ENCODE results near the gene TMCC3. TPM values are rescaled to one million over a fixed set of nuclear protein-coding genes. Genes with fewer than 3 reads are reported as not detected.

TMCC3 gene
- total RNA-seq, 3 donors from 2014 or later (not counting 1 experiment from before 2014, with no cell fraction given) = 20.1 to 29.3 (median 21.6) TPM

DNA sequence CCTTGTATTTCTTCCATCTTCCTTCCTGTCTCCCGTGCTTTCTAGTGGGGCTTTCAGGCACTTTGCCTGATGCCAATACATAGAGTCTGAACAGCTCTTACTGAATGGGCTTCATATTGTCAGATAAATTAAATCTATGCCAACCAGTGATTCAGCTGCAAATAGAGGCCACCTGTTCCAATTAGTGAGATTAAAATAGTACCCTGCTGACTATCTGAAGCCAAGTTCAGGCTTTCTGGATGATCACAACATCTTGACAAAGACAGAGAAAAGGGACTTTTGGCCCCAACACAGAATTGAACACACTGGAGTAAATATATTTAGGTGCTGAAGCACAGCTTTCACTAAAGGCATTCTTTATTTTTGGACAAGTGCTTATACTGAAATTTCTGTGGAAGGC lies 11.8 kb downstream of the TMCC3 start:
- Histone ChIP-seq H3K4me3 (ENCODE audit: low read length) (no peak overlapping the region), H3K36me3 (ENCODE audit: control insufficient read depth, insufficient read depth, low read length) (no peaks in the 10 kb centered on the region), H3K27me3 (ENCODE audit: control insufficient read depth, insufficient read depth, low read length) (no peaks in the 10 kb centered on the region), H3K9me3 (ENCODE audit: control insufficient read depth, insufficient read depth, low read length) (no peaks in the 10 kb centered on the region), H3K27ac (ENCODE audit: low read length) (no peak overlapping the region), H3K4me1 (ENCODE audit: control insufficient read depth, insufficient read depth, low read length) (peaks cover 14% of the 10 kb centered on the region)
- Mint-ChIP-seq H3K27ac (no peak overlapping the region), H3K27me3 (ENCODE audit: low read depth in 2 of 2) (no peaks in the 10 kb centered on the region), H3K36me3 (no peaks in the 10 kb centered on the region), H3K4me1 (peaks cover 38 to 42% of the 10 kb centered on the region in 2 donors), H3K4me3 (no peak overlapping the region), H3K9me3 (no peaks in the 10 kb centered on the region)
- ATAC-seq (no peak), DNase-seq (no peak)
- no peak for TF ChIP-seq CTCF (IDR thresholded peaks at IDR 0.05)
- intact Hi-C loops (cut with micrococcal nuclease) = no loop called here
- WGBS (ENCODE audit: insufficient coverage) = 100% methylated on average over 1 of the region's 1 CpG

DNA sequence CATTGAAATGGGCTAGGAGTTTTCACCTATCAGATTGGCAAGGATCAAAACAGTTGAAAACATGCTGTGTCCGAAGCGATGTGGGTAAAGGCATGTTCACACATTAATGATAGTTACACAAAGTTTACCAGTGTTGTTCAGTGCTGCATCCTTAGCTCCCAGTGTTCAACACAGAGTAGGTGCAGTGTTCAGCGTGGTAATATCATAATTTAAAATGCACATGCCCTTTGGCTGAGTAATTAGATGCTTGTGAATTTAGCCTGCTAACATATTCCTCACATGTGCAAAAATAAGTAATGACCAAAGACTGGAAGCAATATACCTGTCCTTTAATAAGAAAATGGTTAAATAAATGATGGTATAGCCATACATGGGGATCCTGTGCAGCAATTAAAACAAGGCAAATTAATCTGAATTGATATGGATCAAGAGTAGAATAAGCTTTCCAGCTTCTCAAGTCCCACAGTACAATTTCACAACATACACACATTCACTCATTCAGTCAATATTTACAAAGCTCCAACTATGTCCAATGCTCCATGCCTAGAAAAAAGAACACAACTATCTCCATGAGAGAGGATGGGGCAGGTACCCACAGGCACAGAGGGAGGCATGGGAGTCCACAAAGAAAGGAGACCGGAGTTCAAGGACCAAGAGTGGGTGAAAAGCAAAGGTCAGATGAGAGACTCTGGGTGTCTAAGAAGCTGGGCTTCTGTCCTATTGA lies 12.8 kb downstream of the TMCC3 start:
- H3K27me3 Mint-ChIP-seq (ENCODE audit: low read depth in 2 of 2) = no peaks in the 10 kb centered on the region

DNA sequence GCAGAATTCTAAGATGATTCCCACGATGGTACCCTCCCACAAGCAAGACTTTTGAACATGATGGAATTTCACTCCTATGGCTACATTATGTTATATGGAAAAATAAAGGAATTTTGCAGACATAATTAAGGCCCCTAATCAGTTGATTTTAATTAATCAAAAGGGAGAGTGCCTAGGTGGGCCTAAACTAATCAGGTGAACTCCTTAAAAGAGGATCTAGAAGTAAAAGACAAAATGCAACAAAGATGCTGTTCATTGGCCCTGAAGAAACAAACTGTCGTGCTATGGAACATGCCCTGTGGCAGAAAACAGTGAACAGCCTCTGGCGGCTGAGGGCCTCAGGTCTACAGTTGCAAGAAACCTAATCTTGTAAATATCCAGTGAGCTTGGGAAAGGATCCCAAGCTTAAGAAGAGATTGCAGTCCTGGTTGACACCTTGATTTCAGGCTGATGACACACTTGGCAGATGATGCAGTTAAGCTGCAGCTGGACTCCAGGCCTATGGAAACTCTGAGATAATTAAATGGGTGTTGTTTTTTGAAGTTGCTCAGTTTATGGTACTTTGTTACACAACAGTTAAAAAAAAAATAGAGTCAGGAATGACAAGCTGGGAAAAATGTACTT lies 13.8 kb downstream of the TMCC3 start:
- H3K4me1 Mint-ChIP-seq = peaks cover 38 to 42% of the 10 kb centered on the region in 2 donors

More for the DNA sequence above, 12.8 kb downstream of the TMCC3 start:
- TF ChIP-seq CTCF (IDR thresholded peaks at IDR 0.05) = no peak
- Histone ChIP-seq H3K9me3 (ENCODE audit: control insufficient read depth, insufficient read depth, low read length) (no peaks in the 10 kb centered on the region), H3K36me3 (ENCODE audit: control insufficient read depth, insufficient read depth, low read length) (no peaks in the 10 kb centered on the region), H3K4me1 (ENCODE audit: control insufficient read depth, insufficient read depth, low read length) (peaks cover 6% of the 10 kb centered on the region), H3K27ac (ENCODE audit: low read length) (no peak overlapping the region), H3K4me3 (ENCODE audit: low read length) (no peak overlapping the region), H3K27me3 (ENCODE audit: control insufficient read depth, insufficient read depth, low read length) (no peaks in the 10 kb centered on the region)
- intact Hi-C loops (cut with micrococcal nuclease) = no loop called here
- no peak for ATAC-seq
- 100% methylated on average over 3 of the region's 4 CpGs for WGBS (ENCODE audit: insufficient coverage)
- Mint-ChIP-seq H3K9me3 (no peaks in the 10 kb centered on the region), H3K4me1 (peaks cover 32 to 37% of the 10 kb centered on the region in 2 donors), H3K27ac (no peak overlapping the region), H3K4me3 (no peak overlapping the region), H3K36me3 (no peaks in the 10 kb centered on the region)
- no peak for DNase-seq

More for the DNA sequence above, 13.8 kb downstream of the TMCC3 start:
- Mint-ChIP-seq H3K36me3 (no peaks in the 10 kb centered on the region), H3K9me3 (no peaks in the 10 kb centered on the region), H3K27me3 (ENCODE audit: low read depth in 2 of 2) (no peaks in the 10 kb centered on the region), H3K27ac (peak overlapping the region in 1 of 2 donors; percentile 16), H3K4me3 (no peak overlapping the region)
- H3K4me1 ChIP-seq (ENCODE audit: control insufficient read depth, insufficient read depth, low read length) = peaks cover 6% of the 10 kb centered on the region
- ATAC-seq (no peak), DNase-seq (no peak)
- intact Hi-C loops (cut with micrococcal nuclease) = no loop called here
- no peak for TF ChIP-seq CTCF (IDR thresholded peaks at IDR 0.05)
- H3K36me3 ChIP-seq (ENCODE audit: control insufficient read depth, insufficient read depth, low read length) = no peaks in the 10 kb centered on the region
- H3K27me3 ChIP-seq (ENCODE audit: control insufficient read depth, insufficient read depth, low read length) = no peaks in the 10 kb centered on the region
- H3K27ac ChIP-seq (ENCODE audit: low read length) = no peak overlapping the region
- no peaks in the 10 kb centered on the region for H3K9me3 ChIP-seq (ENCODE audit: control insufficient read depth, insufficient read depth, low read length)
- WGBS (ENCODE audit: insufficient coverage) = 96% methylated on average over 2 of the region's 3 CpGs
- H3K4me3 ChIP-seq (ENCODE audit: low read length) = no peak overlapping the region
